Right hindlimb (tissue), 1 donor: ENCODE results near the gene FES.
"Not testable (repeated sequence)": the region's sequence is repeated elsewhere in the genome, so short reads cannot be mapped to it uniquely, and the experiment has no call there.

Experiments
- DNase-seq: peaks from one replicate; pipeline ENCODE4 v3.0.0-alpha.2; 2018

FES gene

DNA sequence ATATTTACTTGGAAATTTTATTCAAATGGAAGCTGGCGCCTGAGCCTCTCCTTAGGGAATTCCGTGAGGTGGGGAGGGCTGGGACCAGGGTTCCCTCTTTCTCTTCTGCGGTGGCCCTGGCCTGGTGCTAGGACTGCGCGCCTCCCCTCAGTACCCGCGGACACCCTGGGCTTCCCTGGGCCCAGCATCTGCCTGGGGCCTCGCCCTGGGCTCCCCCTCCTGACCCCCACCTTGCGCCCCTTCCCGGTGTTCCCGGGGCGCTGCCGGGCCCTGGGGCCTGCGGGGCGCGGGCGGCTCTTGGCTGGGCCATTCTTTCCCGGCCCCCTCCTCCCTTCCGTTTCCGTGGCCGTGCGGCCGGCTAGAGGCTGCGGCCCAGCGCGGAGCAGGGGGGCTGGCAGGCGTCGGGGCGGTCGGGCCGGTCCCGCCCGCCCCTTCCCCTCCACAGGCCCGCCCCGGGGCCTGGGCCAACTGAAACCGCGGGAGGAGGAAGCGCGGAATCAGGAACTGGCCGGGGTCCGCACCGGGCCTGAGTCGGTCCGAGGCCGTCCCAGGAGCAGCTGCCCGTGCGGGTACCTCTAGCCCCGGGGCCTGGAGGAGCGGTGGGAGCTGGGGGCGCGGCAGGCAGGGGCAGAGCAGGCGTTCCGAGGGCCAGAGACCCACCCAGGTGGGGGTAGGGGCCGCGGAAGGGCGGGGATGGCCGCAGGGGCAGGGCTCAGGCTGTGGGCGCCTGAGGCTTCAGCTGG is at the start of gene FES:
Gene FES, plus strand, starts transcription at position 529 of the 743 bp plus-strand sequence. CDS start 542 bp downstream, outside the sequence.
- peak; percentile 87 for DNase-seq

DNA sequence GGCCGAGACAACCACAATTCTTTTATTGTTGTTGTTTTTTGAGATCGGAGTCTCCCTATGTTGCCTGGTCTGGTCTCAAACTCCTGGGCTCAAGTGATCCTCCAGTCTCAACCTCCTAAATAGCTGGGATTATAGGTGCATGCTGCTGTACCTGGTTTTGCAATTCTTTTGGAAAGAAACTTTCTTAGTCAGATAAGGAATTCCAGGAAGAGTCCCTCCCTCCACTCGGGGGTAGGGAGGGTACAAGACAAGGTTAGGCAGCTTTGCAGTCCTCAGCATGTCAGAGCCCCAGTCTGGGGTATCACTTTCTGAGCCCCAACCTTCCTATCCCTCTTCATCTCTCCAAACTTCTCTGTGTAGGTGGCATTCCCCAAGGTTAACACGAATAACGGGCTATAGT is 49.7 kb upstream of the FES start:
- no peak for DNase-seq

DNA sequence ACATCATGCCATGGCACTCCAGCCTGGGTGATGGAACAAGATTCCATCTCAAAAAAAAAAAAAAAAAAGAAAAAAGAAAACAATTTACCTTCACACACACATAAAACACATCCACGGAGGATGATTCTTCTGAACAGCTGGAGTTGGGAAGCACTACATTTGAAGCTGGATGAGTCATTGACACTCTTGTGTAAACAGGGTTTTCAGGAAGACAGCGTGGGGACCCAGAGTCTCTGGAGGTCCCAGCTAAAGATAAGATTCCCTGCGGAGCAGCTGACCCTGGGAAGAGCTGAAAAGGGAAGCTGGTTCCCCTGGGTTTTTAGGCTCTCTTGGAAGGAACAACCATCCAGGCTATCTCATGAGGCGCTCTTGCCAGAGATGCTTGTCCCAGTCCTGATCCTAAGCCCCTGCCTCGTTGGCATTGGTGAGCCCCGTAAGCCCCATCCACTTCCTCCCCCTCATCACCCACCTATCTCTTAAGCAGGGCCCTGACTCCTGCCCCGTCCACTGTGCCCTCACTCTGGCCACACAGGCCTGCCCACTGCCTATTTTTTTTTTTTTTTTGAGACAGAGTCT is 47.9 kb upstream of the FES start:
- no peak for DNase-seq

DNA sequence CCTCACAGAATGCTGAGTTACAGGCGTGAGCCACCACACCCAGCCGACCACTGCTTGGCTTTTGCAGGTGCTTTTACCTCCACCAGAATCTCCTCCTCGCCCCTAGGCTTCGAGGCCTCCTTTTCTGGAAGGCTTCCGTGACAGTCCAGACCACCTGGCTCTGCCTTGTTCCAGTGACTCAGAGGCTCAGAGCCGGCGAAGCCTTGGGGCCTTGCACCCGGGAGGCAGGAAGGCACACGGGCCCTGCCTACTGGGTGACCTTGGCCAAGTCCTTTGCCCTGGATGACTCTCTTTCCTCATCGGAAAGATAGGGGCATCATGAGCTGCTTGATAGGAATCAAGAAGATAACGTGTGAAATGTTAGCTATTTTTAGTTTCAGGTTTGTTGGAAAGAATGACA is 47.2 kb upstream of the FES start:
- no peak for DNase-seq

DNA sequence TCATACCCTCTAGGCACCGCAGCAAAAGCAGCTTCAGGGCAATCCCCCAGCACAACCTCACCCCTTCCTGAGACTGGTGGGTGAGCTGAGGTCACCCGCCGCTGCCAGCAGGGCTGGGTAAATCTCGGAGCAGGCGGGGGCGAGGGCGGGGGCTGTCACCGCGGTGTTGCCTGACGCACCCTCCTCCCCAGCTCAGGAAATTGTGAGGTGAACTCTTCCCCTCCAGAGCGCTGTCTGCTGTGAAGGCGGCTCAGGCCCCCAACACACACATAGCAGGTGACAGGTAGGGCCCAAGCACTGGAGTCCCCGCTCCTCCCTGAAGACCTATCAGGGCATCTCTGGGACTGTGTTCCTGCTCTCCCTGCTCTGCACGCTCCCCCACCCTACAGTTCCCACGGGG is 46.2 kb upstream of the FES start:
- no peak for DNase-seq

DNA sequence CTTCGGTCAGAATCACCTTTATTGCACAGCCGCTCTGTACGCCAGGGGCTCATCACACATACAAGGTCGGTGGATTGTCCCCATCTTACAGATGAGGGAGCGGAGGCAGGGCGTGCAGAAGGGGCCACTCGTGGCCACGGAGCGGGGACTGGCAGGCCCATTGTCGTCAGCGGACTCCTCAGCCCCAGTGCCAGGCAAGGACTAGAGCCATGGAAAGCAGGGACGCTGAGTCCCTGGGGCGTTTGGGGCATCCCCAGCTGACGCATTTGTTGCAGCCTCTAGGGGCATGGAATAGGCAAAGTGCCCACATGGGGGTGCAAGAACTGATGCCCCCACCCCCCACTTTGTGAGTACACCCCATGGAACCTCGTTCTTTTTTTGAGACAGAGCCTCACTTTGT is 45.8 kb upstream of the FES start:
- DNase-seq = no peak

DNA sequence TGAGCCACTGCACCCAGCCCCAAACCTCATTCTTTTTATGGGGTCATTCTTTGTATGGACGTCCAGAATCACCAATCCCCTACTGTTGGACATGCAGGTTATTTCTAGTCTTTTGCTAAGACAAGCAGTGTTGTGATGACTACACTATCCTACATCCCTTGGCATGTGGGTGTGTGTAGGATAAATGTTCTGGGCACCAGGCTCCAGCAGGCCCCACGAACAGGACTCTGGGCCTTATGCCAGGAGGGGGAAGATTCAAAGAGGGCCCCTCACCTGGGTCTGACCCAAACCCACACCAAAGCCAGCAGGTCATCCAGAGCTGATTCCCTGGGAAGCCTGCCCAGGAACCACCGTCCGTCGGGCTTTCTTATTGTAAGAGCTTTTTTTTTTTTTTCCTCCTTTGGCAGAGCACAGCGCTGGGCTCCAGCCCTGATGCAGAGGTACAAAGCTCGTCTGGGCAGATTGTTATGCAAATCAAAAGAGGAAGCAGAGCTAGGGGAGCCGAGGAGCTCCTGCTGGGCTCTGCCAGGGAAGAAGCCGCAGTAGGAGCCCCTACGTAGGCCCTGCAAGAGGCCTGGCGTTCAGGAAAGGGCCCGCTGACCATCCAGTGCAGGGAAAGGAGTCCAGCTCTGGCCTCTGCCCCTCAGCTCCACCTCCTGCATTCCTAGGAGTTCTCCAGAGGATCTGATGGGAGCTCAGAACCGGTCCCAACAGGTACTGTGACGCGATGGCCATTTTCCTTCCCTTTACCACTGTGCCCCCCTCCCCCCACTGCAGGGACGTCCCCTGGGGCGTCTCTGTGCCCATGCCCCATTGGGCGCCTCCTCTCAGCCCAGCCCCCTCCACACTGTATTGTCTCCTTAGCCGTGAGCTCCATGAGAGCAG is 44.9 kb upstream of the FES start:
- DNase-seq = peak; percentile 47

DNA sequence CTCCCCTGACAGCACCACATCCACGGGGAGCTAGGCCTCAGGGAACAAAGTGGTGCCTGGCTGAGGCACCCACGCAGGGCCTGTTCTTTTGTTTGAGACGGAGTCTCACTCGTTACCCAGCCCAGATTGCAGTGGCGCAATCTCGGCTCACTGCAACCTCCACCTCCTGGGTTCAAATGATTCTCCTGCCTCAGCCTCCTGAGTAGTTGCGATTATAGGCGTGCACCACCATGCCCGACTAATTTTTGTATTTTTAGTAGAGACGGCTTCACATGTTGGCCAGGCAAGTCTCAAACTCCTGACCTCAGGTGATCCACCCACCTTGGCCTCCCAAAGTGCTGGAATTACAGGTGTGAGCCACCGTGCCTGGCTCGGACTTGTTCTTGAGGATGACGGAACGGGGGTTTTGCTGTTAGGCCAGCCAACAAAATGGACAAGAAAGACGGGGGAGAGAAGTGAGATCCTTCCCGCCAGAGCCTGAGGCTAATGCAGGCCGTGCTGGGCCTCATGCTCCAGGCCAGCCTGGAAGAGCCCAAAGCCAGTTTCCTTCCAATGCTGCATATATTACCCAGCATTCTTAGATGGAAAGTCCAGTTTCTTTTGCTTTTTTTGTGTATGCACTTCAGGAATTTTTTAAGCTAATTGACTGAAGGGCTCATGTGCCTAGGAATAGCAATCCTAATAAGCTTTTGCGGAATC is 44.0 kb upstream of the FES start:
- DNase-seq = no peak

DNA sequence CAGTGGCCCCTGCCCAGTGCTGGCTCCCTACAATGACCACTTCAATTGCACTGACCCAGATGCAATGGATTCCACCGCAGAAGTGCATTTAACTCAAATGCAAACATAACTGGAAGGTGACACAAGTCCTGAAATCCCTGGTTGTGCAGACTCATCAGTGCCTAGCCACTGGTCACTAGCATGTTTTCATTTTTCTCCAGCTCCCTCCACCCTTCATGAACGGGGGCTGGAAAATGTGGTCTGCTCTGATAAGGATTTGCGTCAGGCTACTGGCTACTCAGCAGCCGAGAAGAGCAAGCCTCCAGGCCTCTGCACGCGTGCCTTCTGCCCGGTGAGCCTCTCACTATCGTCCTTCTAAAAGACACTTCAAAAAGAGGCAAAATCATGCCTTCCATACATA is 43.4 kb upstream of the FES start:
- DNase-seq = no peak

DNA sequence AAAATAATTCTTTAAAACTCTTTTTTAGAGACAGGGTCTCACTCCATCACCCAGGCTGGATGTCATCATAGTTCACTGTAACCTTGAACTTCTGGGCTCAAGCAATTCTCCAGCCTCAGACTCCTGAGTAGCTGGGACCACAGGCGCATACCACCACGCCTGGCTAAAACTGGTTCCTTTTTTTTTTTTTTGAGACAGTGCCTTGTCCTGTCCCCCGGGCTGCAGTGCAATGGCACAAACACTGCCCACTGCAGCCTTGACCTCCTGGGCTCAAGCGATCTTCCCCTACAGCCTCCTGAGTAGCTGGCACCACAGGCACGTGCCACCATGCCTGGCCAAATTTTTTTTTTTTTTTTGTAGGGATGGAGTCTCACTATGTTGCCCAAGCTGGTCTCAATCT is 39.6 kb upstream of the FES start:
- DNase-seq = no peak

DNA sequence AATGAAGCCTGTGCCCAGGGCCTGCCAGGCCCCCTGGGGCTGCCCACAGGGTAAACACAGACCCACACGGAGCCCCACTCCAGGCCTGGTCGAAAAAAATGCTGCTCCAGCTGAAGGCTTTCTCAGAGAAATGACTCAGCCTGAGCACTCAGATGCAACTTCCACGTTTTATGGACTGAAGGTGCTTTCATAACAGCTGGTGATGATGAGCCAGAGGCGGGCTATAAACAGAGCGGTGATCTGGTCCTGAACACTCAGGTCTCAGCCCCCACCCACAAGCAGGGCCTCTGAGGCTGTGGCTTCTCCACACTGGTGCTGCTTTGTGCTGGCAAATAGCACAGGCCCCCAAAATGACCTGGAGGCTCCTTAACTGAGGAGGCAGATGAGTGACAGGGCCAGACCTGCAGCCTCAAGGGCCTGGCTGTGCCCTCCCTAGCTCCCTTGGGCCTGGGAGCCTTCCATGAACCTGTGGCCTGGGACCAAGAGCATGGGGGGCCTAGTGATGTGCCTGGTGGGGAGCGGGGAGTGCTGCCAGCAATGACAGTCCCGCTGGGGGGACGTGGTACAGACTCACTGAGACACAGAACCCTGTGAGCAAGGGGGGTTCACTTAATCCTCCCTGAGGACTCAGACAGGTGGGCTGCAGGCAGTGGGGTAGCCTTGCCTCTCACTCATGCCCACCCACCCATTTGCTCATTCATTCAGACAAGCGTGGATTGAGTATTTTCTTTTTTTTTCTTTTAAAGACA is 38.9 kb upstream of the FES start:
- DNase-seq = no peak

DNA sequence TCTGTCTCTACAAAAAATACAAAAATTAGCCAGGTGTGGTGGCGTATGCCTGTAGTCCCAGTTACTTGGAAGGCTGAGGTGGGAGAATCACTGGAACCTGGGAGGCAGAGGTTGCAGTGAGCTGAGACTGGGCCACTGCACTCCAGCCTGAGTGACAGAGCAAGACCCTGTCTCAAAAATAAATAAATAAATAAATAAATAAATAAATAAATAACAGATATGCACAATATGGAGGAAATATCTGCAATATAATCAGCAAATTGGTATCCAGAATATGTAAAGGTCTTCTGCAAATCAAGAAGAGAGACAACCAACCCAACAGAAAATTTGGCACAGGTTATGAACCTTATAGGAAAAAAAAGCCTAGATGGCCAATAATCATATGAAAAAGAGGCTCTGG is 34.9 kb upstream of the FES start:
- DNase-seq = not testable (repeated sequence)

DNA sequence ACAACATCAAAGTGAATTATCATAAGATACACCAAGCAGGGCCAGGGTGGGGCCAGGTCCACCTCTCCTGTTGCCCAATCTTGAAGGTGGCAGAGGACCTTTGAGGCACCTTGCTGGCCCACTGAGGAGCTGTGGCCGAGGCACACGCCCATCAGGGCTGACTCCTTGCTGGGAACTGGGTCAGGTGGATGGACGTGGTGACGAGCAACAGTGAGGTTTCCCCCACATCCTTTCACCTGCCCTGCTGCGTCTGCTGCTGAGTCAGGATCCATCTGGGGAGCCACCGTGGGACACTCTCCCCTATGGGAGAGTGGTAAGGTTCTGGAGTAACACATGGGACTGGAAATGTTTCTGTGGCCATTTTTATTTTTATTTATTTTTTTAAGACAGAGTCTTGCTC is 33.2 kb upstream of the FES start:
- DNase-seq = no peak

DNA sequence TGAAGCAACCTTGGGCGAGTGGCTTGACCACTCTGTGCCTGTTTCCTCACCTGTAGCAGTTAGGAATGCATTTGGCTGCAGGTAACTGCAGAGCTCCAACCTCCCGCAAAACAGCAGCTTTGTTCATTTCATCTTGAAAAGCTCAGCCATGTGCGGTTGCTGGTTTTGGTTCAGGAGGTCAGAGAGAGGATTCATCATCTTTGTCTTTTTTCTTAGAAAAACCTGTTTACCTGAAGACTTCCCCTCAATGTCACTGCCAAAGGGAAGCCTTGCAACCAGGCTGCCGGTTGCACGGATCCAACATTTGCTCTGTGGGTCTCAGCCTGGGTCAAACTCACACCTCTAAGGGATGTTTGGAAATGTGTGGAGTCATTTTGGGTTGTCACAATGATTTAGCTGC is 32.4 kb upstream of the FES start:
- no peak for DNase-seq

DNA sequence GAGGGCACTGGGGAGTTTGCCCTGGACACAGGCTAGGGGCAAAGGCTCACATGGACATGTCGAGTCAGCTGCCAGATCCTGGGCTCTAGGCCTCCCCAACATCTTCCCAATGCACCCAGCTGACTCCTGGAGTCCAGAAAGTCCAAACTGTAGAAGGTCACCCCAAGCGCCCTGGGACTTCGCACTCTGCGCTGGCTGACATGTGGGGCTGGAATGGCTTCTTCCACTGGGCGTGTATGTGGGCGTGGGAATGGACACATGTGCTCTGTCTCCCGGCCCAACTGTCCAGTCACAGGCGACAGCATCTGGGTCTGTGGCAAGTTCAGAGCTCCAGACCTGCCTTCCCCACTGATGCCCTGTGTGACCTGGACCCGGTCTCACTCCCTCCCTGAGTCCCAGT is 29.2 kb upstream of the FES start:
- DNase-seq = no peak

DNA sequence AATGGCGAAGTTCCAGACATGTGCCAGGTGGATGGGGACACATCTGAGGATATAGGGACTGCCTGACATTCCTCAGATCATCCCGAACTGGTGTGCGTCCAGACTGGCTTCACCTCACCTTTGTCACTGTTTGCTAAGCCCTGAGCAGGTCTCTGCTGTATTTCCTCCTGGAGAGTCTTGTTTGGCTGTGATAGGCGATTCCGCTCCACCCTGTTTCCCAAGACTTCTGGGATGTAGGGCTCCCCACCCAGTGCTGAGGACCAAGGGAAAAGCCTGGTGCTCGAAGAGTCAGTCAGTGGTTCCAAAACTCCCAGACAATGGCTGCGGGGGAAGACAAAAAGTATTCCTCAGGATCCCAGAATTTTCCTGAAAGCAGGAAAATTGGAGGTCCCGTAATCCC is 27.0 kb upstream of the FES start:
- DNase-seq = no peak

DNA sequence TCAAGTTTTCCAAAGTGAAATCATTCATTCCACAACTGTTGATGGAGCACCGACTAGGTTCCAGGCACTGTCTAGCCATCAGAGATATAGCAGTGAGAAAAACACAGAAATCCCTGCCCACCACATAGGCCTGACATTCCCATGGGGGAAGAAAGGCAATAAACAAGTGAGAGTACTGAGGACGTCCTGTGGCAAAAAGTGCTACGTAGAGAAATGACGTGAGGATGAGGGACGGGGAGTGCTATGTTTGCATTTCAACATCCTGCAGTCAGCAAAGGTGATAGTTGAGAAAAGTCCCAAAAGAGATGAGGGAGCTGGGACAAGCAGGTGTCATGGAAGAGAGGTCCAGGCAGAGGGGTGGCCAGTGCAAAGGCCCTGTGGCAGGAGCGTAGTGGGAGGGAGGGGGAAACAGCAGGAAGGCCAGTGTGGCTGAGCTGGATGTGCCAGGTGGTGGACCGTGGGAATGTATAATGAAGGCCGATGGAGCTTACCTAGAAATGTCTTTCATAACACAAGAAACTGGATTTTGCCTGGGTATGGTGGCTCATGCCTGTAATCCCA is 26.3 kb upstream of the FES start:
- no peak for DNase-seq

DNA sequence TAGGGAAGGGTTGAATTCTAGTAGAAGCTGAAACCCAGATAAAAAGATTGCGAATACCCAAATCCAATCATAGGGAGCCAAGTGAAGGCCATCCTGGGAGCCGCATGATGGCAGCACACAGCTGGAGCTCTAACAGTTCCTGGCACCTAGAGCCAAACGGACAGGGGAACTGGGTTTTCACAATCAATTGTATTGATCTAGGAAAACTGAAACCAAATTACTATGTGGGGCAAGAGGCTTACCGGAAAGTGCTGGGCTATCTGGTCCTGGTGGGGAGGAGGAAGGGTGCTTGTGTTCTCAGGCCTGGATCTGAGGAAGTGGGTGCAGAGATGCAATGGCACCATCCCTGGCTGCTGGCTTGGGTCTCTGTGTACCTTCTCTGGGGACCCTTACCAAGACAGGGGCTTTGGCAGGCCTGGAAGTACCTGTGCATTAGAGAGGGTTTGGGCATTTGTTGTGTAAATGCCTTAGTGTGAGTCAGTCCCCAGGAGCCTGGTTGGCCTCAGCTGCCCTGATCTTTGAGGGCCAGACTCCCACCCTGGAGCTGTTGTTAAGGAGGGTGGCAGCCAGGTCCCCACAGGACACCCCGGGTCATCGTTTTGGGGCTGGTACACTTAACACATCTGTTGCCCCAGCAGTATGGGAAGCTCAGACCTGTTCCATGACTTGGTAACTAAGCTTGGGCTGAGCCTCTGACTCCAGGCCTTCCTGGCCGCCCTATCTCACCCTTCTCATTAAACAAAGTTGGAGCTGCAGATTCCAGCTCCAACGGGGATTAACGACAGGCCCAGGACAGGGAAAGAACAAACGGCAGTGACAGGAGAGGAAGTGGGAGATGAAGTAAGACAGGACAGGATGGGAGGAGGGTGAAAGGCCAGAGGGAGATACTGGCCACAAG is 24.8 kb upstream of the FES start:
- no peak for DNase-seq

DNA sequence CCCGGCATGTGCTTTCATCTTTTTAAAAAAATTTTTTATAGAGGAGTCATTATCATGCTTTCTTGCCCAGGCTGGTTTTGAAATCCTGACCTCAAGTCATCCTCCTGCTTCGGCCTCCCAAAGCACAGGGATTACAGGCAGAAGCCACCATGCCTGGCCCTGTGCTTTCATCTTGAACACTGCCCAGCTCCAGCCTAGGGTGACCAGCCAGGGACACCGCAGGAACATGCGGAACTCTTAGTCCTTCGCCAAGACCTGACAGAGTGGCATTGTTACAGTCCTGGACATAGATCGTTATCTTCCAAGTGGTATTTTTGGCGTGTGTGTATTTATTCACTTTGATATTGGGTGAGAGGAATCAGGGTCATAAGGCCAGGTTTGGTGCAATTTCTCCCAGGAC is 23.9 kb upstream of the FES start:
- no peak for DNase-seq

DNA sequence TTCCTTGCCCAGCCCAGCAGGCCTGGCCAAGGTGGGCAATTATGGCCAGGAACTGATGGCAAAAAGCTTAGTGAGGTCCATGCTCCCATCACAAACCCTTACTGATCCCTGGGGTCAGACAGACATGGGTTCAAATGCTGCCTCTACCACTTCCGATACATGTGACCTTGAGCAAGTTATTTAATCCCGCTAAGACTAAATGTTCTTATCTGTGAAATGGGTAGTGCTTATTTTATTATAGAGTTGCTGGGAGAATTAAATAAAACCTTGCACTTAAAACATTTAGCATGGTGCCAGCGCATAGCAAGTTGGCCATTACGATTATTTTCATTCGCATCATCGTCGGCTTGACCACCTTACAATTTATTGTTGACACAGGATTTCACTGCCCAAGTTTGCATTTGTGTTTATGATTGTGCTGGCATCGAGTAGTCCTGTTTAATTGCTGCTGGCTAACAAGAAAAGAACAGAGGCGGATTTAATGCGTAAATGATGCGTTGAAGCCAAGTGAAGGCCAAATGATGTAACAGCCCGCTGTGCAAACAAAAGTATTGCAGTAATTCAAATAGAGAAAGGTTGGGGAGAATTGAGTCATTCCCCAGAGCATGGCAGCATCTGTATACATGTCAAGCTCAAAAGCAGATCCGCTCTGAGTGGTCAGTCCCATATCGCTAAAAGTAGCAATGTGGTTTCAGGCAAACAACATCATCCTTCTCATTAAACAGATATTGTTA is 23.2 kb upstream of the FES start:
- DNase-seq = no peak
